GM18861 (cell line): ENCODE results near the gene SECISBP2.
"Not testable (repeated sequence)": the region's sequence is repeated elsewhere in the genome, so short reads cannot be mapped to it uniquely, and the experiment has no call there.

Experiments
- ATAC-seq: cut with Tn5 transposase; IDR thresholded peaks from one replicate; pipeline ENCODE4 v1.9.1; 2021; ENCODE audit not compliant: unreplicated experiment

SECISBP2 gene

DNA sequence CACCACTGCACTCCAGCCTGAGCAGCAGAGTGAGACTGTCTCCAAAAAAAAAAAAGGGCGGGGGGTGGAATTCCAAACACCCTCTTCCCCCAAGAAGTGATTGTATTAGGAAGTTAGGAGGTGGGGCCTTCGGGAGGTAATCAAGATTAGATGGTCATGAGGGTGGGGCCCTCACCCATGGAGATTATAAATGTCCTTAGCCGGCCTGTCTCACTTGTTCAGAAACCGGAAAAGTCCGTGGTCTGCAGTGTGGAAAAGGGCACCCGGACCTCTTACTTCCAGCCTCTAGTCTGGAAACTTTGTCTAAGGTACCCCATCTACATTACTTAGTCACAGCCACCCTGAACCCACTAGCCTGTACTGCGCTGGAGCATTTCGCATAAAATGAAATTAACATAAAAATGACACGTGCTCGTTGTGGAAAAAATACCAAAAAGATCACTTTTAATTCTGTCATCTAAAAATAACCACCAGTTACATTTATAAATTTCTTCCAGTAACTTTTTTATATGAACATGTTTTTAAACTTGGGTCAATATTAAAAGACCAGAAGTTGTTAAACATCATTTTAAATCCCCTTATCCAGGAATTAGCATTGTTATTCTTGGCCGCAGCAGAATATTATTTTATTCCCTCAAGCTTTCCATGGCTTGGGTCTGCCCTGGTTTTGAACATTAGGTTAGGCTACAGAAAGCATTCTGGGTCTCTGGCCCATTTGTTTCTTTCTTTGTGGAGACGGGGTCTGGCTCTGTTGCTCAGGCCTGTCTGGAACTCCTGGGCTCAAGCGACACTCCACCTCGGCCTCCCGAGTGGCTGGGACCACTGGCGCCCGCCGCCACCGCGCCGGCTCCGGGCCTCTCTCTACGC, 8.5 kb upstream of the SECISBP2 start:
- no peak for ATAC-seq

- peak; percentile 86 for ATAC-seq
Measured at GRCh38 chr9:89310475-89311345, 7.6 kb upstream of the SECISBP2 start, which contains the start of gene CKS2. CKS2 (plus strand) TSS chr9:89311195; CDS start chr9:89311293, 98 bp downstream.

DNA sequence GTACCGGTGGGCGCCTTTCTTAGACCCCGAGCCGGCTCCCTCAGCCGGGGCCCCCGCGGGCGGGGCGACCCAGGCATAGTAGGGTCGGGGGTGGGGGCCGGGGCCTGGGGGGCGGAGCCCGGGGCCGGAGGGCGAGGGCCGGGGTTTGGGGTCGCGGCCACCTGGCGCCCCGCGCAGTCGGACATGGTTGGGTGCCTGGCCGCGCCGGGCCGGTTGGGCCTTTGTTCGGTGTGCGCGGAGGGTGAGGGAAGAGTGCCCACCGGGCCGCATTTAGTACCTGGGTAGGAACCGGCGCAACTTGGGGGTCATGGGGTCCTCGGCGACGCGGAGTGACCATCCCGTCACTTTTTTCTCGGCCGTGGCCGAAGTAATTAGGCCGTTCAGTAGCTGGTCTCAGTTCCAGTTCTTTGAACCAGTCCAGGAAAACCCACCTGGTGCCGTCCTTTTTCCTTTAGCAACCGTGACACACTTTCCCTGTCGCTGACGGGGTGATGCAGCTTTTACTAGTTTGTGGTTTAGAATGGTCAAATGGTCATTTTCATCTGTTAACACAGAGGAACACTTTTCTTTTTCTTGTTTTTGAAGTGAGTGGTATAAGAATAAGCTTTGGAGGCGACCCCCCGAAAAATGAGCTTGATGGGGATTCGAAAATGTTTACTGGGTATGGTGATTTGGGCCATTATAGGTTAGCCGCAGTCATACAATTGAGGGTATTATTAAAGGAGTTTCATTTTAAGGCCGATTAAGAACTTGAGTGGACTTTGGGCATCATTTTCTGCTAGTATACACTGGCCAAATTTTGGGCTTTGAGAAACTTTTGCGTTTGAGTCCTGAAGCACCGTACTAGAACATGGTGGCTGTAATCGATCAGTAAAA, 6.7 kb upstream of the SECISBP2 start:
- no peak for ATAC-seq

DNA sequence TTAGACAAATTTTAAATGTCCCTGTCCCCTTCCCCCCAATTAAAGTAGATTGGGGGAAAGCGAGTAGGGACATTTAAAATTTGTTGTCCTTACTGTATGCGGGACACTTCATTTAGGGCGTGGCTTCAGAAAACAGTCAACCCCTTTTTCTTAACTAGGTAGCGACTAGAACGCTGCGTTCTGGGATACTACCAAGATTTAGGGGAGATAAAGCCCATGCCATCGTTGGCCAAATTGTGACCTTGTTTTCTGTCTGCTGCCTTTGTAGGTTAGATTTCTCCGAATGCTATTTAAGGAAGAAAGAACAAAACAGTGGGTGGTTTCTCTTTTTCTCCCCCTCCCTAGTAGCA, 6.1 kb upstream of the SECISBP2 start:
- no peak for ATAC-seq

GRCh38 chr9:89313842-89314241, 4.5 kb upstream of the SECISBP2 start:
- ATAC-seq: no peak

GRCh38 chr9:89314955-89315354, 3.3 kb upstream of the SECISBP2 start:
- ATAC-seq: no peak

DNA sequence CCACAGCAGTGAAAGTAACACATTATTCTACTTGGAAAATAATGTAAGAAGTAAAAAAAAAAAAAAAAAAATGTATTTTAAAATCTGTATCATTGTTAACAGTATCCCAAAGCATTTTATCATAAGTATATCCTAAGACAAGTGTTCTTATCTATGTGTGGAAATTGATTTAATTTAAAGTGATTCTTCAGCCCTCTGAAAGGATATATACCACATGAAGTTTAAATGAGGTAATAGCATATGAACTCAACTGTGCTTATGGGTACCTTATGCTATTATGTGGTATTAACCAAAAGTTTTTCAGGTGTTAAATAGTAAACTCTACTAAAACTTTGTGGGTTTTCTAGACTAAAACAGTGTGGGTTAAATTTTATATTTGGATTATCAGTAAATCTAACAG, 2.8 kb upstream of the SECISBP2 start:
- no peak for ATAC-seq

DNA sequence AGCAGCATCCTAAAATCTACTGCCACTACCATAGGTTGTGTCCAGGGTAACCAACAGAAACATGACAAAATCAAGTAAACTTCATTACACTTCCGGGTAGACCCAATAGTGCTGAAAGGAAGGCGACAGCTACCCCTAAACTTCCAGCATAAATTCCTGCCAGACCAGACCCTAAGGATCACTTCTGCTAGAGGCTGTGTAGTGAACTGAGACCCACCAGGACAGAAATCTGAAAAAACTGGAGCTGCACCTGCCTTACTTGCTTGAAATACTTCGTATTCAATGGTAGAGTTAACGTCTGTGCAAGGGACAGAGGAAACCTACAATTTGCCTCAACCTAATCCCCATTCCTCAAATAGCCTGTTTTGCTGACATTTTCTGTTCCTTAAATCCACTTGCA, 1.0 kb upstream of the SECISBP2 start:
- no peak for ATAC-seq

DNA sequence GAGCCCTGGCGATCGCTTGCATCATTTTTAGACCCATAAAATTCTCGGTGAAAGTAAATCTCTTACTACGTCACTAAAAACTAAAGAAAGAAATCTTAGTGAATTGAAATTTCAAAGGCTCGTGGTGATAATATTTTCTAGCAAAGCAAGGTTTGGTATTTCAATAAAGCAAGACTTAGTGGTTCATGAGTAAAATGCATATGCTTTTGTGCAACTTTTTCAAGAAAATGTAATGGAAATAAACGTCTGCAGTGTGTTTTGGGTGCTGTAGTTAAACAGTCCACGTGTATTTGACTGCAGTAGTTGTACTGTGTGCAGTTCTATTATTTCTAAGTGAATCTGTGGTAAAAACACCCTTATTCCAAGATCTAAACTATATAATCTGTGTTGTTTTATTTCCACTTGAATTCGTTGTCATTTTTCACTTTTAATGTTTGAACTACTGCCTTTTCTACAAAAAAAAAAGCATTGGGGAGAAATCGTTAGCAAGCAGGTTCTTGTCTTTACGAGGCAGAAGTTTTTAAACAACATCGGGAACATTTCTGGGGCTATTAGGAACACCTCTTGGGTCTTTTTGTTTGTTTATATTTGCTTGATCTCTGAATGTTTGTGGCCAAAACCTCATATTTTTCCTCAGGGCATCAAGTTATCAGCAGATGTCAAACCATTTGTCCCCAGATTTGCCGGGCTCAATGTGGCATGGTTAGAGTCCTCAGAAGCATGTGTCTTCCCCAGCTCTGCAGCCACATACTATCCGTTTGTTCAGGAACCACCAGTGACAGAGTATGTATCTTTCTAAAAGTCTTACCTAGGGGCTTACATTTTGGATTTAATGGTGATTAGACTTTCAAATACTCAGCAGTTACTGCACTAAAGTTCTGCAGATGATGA, 960 bp downstream of the SECISBP2 start:
- no peak for ATAC-seq

GRCh38 chr9:89323390-89323789, 5.1 kb downstream of the SECISBP2 start:
- no peak for ATAC-seq

GRCh38 chr9:89325733-89326132, 7.4 kb downstream of the SECISBP2 start:
- no peak for ATAC-seq

- no peak for ATAC-seq
Measured at GRCh38 chr9:89328064-89328463, 9.8 kb downstream of the SECISBP2 start.

DNA sequence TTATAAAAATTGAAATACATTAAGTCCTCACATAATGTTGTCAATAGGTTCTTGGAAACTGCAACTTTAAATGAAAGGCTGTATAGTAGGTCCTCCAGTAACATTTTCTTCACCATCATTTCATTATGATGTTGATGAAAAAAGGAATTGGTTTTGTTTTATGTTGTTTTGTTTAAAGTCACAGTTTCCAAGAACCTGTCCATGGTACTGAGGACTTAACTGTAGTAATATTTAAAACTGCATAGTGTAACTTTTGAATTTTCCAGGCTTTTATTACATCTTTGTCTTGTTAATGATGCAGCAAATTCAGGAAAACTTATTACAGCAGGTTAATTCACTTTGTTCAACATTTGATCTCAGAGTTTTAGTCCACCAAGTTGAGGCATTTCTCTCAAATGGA, 11.6 kb downstream of the SECISBP2 start:
- no peak for ATAC-seq

GRCh38 chr9:89330513-89330912, 12.2 kb downstream of the SECISBP2 start:
- no peak for ATAC-seq

DNA sequence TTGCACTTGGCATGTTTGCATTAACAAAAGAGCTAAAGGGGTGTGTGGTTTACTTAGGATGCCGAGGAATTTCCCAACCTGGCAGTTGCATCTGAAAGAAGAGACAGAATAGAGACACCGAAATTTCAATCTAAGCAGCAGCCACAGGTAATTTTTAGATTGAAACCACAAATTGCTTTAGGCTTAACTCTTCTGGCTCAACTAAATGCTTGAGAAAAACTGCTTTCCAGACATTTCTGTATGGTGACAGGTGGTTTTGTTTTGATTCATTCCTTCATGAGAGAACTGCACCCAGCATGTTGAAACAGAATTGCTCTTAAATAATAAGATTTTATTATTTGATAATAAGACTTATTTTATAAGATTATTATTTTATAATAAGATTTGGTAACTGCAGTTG, 21.5 kb downstream of the SECISBP2 start:
- peak; percentile 10 for ATAC-seq

GRCh38 chr9:89340332-89340731, 22.0 kb downstream of the SECISBP2 start:
- ATAC-seq: peak; percentile 69

DNA sequence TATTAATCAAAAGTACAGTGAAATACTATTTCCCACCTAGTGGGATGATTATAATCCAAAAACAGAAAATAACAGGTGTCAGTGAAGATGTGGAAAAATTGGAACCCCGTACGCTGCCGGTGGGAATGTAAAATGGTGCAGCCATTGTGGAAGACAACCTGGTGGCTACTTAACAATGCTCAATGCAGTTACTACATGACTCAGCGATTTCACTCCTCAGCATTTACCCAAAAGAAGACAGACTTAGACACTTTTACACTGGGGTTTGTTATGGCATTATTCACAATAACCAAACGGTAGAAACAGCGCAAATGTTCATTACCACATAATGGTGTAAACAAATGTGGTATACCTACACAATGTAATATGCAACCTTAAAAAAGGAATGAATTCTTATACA, 23.9 kb downstream of the SECISBP2 start:
- no peak for ATAC-seq

DNA sequence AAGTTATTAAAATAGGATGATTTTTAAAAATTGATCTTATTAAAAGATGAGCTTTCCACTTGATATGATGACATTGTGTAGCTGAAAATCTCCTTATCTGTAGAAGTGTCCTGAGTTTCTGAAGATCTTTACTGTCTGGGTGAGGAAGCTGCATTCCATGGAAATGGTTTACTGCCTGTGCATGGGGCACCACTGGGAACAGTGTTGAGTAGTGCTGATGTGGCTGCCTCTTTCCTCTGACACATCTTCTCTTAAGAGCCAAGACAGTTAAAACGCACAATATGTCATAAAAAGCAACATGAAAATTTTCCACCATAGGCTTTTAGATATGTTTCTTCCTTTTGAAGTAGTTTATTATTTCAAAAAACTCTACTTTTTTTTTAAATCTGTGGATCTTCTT, 24.6 kb downstream of the SECISBP2 start:
- no peak for ATAC-seq

DNA sequence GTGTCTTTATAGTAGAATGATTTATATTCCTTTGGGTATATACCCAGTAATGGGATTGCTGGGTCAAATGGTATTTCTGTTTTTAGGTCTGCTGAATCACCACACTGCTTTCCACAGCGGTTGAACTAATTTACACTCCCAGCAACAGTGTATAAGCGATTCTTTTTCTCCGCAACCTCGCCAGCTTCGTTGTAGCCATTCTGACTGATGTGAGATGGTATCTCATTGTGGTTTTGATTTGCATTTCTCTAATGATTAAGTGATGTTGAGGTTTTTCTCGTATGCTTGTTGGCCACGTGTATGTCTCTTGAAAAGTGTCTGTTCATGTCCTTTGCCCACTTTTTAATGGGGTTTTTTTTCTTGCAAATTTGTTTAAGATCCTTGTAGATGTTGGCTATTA, 25.5 kb downstream of the SECISBP2 start:
- ATAC-seq: not testable (repeated sequence)

DNA sequence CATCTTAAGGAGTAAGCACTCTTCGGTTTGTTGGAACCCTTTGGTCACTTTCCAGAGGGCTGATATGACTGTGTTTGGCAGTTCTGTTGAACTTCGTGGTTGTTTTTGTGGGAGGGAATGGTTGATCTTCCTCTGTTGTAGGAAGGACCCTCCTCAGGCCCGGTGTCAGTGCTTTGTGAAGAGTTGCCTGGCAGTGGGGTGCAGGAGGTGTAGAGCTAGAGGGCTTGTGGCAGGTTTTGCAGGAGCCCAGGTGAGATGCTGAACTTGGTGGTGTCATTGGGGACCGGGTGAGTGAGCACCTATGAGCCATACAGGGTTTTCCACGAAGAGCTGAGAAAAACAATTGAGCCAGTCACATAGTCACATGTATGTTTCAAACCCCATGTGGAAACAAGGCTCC, 27.2 kb downstream of the SECISBP2 start:
- ATAC-seq: no peak
